Measurements from ENCODE around the gene RAPGEF1.

- TF ChIP-seq, protein P1, sequence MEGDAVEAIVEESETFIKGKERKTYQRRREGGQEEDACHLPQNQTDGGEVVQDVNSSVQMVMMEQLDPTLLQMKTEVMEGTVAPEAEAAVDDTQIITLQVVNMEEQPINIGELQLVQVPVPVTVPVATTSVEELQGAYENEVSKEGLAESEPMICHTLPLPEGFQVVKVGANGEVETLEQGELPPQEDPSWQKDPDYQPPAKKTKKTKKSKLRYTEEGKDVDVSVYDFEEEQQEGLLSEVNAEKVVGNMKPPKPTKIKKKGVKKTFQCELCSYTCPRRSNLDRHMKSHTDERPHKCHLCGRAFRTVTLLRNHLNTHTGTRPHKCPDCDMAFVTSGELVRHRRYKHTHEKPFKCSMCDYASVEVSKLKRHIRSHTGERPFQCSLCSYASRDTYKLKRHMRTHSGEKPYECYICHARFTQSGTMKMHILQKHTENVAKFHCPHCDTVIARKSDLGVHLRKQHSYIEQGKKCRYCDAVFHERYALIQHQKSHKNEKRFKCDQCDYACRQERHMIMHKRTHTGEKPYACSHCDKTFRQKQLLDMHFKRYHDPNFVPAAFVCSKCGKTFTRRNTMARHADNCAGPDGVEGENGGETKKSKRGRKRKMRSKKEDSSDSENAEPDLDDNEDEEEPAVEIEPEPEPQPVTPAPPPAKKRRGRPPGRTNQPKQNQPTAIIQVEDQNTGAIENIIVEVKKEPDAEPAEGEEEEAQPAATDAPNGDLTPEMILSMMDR (IDR thresholded peaks at IDR 0.05; ENCODE audit: poor library complexity, severe bottlenecking), result no peak
- TF ChIP-seq TAF1 (IDR thresholded peaks at IDR 0.05; ENCODE audit: low read depth), result no peak
- TF ChIP-seq MXI1 (conservative IDR thresholded peaks at IDR 0.05; ENCODE audit: poor library complexity, severe bottlenecking), result no peak
- TF ChIP-seq EZH2 (IDR thresholded peaks at IDR 0.05; ENCODE audit: borderline replicate concordance, insufficient read depth, low read length, poor library complexity, severe bottlenecking), result no peak
- TF ChIP-seq EP300 (conservative IDR thresholded peaks at IDR 0.05; ENCODE audit: poor library complexity, severe bottlenecking), result no peak
- no peak for TF ChIP-seq RAD21 (conservative IDR thresholded peaks at IDR 0.05)
- no peak for TF ChIP-seq REST (IDR thresholded peaks at IDR 0.05; ENCODE audit: borderline replicate concordance)
- TF ChIP-seq POLR2AphosphoS5 (IDR thresholded peaks at IDR 0.05), result no peak
These were observed 133.9 kb downstream of the RAPGEF1 start for GRCh38 chr9:131605770-131606590.
